Measurements from ENCODE around the gene GPR153. TPM values are rescaled to one million over a fixed set of nuclear protein-coding genes. Genes with fewer than 3 reads are reported as not detected.
A peak's percentile ranks its signal among the peaks of the same experiment; 100 is the strongest.

Gene GPR153
- total and polyA plus RNA-seq, 7 donors, result 0.49 to 3.5 (median 2.2) TPM

DNA sequence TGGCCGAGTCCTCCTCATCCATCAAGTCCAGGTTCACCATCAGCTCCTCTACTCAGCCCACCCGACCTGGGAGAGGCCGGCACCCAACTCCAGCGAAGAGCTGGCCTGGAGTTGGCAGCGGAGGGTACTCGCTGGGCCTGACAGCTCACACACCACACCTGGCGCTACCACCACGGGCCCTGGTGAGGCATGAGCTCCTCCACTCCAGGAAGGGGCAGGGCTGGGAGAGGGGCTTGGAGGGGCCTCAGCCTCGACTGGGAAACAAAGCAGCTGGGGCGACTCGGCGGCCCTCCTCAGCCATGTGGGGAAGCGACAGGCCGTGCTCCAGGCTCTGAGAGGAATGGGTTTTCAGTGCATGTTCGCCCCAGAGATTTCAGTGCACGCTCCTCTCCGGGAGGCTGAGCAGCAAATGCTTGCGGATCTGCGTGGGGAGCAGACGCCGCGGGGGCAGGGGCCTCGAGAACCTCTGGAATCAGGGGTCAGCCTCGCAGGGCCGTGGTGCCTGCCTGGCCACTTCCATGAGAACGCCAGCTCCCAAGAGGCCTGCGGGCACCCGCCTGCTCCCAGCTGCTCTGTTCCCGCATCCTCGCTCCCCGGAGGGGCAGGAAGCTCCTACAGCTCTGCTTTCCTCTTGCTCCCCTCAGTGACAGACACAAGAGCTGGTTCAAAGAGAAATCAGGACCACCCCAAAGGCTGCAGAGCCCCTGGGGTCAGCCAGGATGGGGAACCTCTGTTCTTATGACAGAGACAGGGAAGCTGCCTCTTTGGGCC lies 18.9 kb upstream of the GPR153 start:
- Histone ChIP-seq H3K36me3 (ENCODE audit: insufficient read depth in 1 of 2, low read depth in 1 of 2) (no peaks in the 10 kb centered on the region), H3K4me3 (no peak overlapping the region), H3K9me3 (no peaks in the 10 kb centered on the region), H3K27ac (no peak overlapping the region), H3K4me1 (peaks cover 11% of the 10 kb centered on the region), H3K27me3 (ENCODE audit: insufficient read depth in 3 of 3, low read length in 2 of 3) (no peaks in the 10 kb centered on the region)
- 91 to 95% (median 93%) methylated on average over 31 of the region's 31 CpGs for WGBS, 3 donors
- ATAC-seq (no peak), DNase-seq (no peak)
- TF ChIP-seq, protein P1, sequence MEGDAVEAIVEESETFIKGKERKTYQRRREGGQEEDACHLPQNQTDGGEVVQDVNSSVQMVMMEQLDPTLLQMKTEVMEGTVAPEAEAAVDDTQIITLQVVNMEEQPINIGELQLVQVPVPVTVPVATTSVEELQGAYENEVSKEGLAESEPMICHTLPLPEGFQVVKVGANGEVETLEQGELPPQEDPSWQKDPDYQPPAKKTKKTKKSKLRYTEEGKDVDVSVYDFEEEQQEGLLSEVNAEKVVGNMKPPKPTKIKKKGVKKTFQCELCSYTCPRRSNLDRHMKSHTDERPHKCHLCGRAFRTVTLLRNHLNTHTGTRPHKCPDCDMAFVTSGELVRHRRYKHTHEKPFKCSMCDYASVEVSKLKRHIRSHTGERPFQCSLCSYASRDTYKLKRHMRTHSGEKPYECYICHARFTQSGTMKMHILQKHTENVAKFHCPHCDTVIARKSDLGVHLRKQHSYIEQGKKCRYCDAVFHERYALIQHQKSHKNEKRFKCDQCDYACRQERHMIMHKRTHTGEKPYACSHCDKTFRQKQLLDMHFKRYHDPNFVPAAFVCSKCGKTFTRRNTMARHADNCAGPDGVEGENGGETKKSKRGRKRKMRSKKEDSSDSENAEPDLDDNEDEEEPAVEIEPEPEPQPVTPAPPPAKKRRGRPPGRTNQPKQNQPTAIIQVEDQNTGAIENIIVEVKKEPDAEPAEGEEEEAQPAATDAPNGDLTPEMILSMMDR (IDR thresholded peaks at IDR 0.05), result no peak
- intact Hi-C loops (cut with DNase I), result no loop called here

DNA sequence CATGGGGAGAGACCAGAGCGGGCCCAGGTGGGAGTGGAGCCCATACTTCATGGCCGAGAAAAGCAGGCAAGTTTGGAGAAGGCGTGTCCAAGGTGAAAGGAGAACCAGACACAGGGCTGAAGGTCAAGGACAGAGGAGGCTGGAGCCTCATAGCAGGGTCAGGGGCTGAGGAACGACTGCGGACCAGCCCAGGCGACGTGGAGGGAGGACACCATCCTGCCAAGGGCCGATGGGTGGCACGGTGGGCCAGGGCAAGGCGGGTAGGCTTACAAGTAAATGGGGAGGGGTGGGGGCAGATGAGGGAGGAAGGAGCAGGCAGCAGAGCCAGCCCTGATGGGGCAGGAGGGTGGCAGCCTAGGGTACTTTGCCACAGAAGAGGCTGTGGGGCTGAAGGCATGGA lies 18.2 kb upstream of the GPR153 start:
- no peak for ATAC-seq
- H3K4me1 ChIP-seq, result peaks cover 11% of the 10 kb centered on the region
- no peaks in the 10 kb centered on the region for H3K9me3 ChIP-seq
- no peaks in the 10 kb centered on the region for H3K27me3 ChIP-seq (ENCODE audit: insufficient read depth in 3 of 3, low read length in 2 of 3)
- TF ChIP-seq, protein P1 (IDR thresholded peaks at IDR 0.05), result no peak
- H3K4me3 ChIP-seq, result no peak overlapping the region
- no peak overlapping the region for H3K27ac ChIP-seq
- H3K36me3 ChIP-seq (ENCODE audit: insufficient read depth in 1 of 2, low read depth in 1 of 2), result no peaks in the 10 kb centered on the region
- no peak for DNase-seq
- WGBS, 3 donors, result 95 to 99% (median 98%) methylated on average over 10 of the region's 10 CpGs
- intact Hi-C loops (cut with DNase I), result no loop called here

DNA sequence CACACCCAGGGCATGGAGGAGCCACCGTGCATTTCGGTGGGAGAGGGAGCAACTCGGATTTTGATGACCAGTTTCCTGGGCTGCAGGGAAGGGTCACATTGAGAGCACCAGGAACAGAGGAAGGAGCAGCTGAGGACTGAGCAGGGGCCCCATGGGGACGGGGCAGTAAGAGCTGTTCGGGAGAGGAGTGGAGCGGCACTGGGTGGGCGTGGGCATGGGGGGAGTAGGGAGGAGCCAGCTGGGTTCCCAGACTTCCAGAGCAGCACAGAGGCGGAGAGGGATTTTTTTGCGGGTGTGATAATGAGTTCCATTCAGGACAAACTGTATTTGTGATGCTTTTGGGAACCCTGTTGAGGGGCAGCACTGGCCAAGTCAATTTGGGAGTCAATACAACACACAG lies 17.4 kb upstream of the GPR153 start:
- Histone ChIP-seq H3K27me3 (ENCODE audit: insufficient read depth in 3 of 3, low read length in 2 of 3) (no peaks in the 10 kb centered on the region), H3K36me3 (ENCODE audit: insufficient read depth in 1 of 2, low read depth in 1 of 2) (no peaks in the 10 kb centered on the region), H3K9me3 (no peaks in the 10 kb centered on the region), H3K4me1 (peaks cover 11% of the 10 kb centered on the region), H3K4me3 (no peak overlapping the region), H3K27ac (no peak overlapping the region)
- ATAC-seq, result no peak
- no peak for DNase-seq
- intact Hi-C loops (cut with DNase I), result no loop called here
- WGBS, 3 donors, result 76 to 85% (median 81%) methylated on average over 9 of the region's 9 CpGs
- TF ChIP-seq, protein P1 (IDR thresholded peaks at IDR 0.05), result no peak

DNA sequence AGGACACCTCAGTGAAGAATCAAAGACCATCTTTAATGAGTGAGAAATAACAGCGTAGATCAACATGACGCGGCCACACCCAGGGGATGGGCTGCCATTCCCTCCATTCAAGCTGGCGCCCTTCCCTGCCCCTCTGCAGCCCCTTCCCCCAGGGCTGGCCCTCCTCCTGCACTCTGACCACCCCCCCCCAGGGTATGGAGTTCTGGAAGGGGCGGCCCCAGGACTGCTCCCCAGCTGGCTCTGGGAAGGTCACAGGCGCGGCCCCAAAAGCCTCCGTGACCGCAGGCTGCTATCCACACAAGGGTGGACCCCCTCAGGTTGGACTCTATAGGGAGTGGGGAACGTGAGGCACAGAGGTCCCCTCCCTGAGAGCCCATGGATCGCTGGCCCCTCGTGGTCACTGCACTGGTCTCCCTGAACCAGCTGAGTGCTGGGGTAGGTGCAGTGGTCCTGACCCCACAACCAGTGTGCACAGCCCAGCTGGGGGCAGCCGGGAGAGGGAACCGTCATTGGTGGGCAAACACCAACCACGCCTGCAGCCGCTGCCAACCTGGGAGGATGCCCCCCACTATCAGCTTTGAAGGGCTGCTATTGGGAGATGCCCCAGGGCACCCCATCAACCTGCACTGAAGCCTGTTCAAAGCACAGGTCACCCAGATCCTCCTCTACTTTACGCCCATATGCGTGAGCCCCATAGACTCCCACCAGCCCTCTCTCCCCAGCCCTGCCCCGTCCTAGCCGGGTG lies 16.1 kb upstream of the GPR153 start:
- peaks cover 11% of the 10 kb centered on the region for H3K4me1 ChIP-seq
- WGBS, 3 donors, result 82 to 85% (median 82%) methylated on average over 20 of the region's 20 CpGs
- TF ChIP-seq, protein P1 (IDR thresholded peaks at IDR 0.05), result no peak
- no peak overlapping the region for H3K27ac ChIP-seq
- no peaks in the 10 kb centered on the region for H3K9me3 ChIP-seq
- no peaks in the 10 kb centered on the region for H3K27me3 ChIP-seq (ENCODE audit: insufficient read depth in 3 of 3, low read length in 2 of 3)
- H3K36me3 ChIP-seq (ENCODE audit: insufficient read depth in 1 of 2, low read depth in 1 of 2), result no peaks in the 10 kb centered on the region
- H3K4me3 ChIP-seq, result no peak overlapping the region
- peak in 1 of 4 donors; percentile 4 for ATAC-seq
- intact Hi-C loops (cut with DNase I), result no loop called here
- DNase-seq, result no peak

Measured in psoas muscle (tissue), 8 donors.